Prostate gland (tissue), 2 donors: ENCODE measurements around the gene FAM72D. TPM values are rescaled to one million over a fixed set of nuclear protein-coding genes. Genes with fewer than 3 reads are reported as not detected.

Experiments used
- total RNA-seq, 2 donors: library from RNA; depleted of rRNA; stranded (reverse); fragments of >200 nt; gene quantifications; one replicate each; pipeline ENCODE4 v1.1.0, GENCODE V29; 2016

FAM72D gene
- total RNA-seq, 2 donors from 2014 or later = 0.34 TPM; not detected in 1

Other genes with a start within 250 kb of the FAM72D start
- 1 to 10 TPM; 6.6 to 10.0 TPM for gene SRGAP2B, start 646 bp upstream of the FAM72D start, total RNA-seq
- not detected for gene PPIAL4D, start 146.2 kb downstream of the FAM72D start, total RNA-seq